Neutrophil (primary cell): ENCODE data around the gene KLK12.

ENCODE experiments used
- H3K27ac ChIP-seq: fragments of 200-600 bp; sonication (generic); 2 replicates; pipeline ENCODE4 v1.5.1; 2016; ENCODE audit warnings: mild to moderate bottlenecking, moderate library complexity
- H3K27me3 ChIP-seq: fragments of 200-600 bp; sonication (generic); 2 replicates; pipeline ENCODE4 v1.6.0; 2016; ENCODE audit warnings: mild to moderate bottlenecking
- H3K36me3 ChIP-seq: fragments of 200-600 bp; sonication (generic); 2 replicates; pipeline ENCODE4 v1.5.1; 2017
- H3K4me1 ChIP-seq, 2 experiments: fragments of 200-600 bp in 1 of 2; sonication (generic) in 1 of 2; 1 replicate in 1 of 2; 2 replicates in 1 of 2; pipeline versions ENCODE4 v1.5.1 to v1.6.1; 2013 to 2016; ENCODE audit warnings: low read depth in 1 of 2, low read length in 1 of 2, mild to moderate bottlenecking in 1 of 2, moderate library complexity in 1 of 2; ENCODE audit not compliant: control insufficient read depth in 1 of 2, insufficient read depth in 1 of 2
- H3K4me3 ChIP-seq, 2 experiments: fragments of 200-600 bp in 1 of 2; sonication (generic) in 1 of 2; 1 replicate in 1 of 2; 2 replicates in 1 of 2; pipeline ENCODE4 v1.5.1; 2013 to 2016; ENCODE audit warnings: low read depth in 1 of 2, low read length in 1 of 2, mild to moderate bottlenecking in 1 of 2, moderate library complexity in 1 of 2
- H3K9me3 ChIP-seq: fragments of 200-600 bp; sonication (generic); 2 replicates; pipeline ENCODE4 v1.5.1; 2016
- CTCF ChIP-seq: fragments of 200-600 bp; sonication (generic); IDR thresholded peaks from 2 replicates; pipeline ENCODE4 v1.5.1; 2016; ENCODE audit warnings: antibody characterized with exemption

KLK12 gene

GRCh38 chr19:51022526-51022925 is 12.3 kb downstream of the KLK12 start:
- Histone ChIP-seq H3K4me1 (peaks cover 0 to 10% of the 10 kb centered on the region in 2 experiments), H3K4me3 (no peak overlapping the region), H3K9me3 (no peaks in the 10 kb centered on the region), H3K36me3 (no peaks in the 10 kb centered on the region), H3K27ac (no peak overlapping the region), H3K27me3 (peaks cover 100% of the 10 kb centered on the region)
- TF ChIP-seq CTCF = no peak

- no peak overlapping the region for H3K27ac ChIP-seq
- no peak overlapping the region for H3K4me3 ChIP-seq
- H3K4me1 ChIP-seq = peaks cover 0 to 10% of the 10 kb centered on the region in 2 experiments
- no peak for TF ChIP-seq CTCF
- H3K9me3 ChIP-seq = no peaks in the 10 kb centered on the region
- no peaks in the 10 kb centered on the region for H3K36me3 ChIP-seq
- H3K27me3 ChIP-seq = peaks cover 100% of the 10 kb centered on the region
Observed at GRCh38 chr19:51020988-51021651, 13.7 kb downstream of the KLK12 start.

GRCh38 chr19:51019544-51019925 is 15.3 kb downstream of the KLK12 start, which contains the start of gene KLK10:
Gene KLK10 (minus strand): TSS chr19:51019709. CDS start chr19:51019130, 579 bp downstream.
- Histone ChIP-seq H3K9me3 (no peaks in the 10 kb centered on the region), H3K4me3 (peak within 1 kb of the TSS in 1 of 2 experiments; percentile 53), H3K4me1 (peaks cover 0 to 10% of the 10 kb centered on the region in 2 experiments), H3K27ac (no peak within 1 kb of the TSS), H3K27me3 (peaks cover 100% of the 10 kb centered on the region), H3K36me3 (no peaks in the 10 kb centered on the region)
- no peak for TF ChIP-seq CTCF

- Histone ChIP-seq H3K9me3 (no peaks in the 10 kb centered on the region), H3K36me3 (no peaks in the 10 kb centered on the region), H3K27ac (no peak overlapping the region), H3K4me1 (peaks cover 0 to 10% of the 10 kb centered on the region in 2 experiments), H3K27me3 (peaks cover 100% of the 10 kb centered on the region), H3K4me3 (peak overlapping the region in 1 of 2 experiments; percentile 53)
- no peak for TF ChIP-seq CTCF
Observed at GRCh38 chr19:51018745-51019543, 15.9 kb downstream of the KLK12 start.

GRCh38 chr19:51016798-51017683 is 17.8 kb downstream of the KLK12 start:
- Histone ChIP-seq H3K9me3 (no peaks in the 10 kb centered on the region), H3K36me3 (no peaks in the 10 kb centered on the region), H3K27me3 (peaks cover 83% of the 10 kb centered on the region), H3K4me3 (no peak overlapping the region), H3K27ac (no peak overlapping the region), H3K4me1 (peaks cover 0 to 10% of the 10 kb centered on the region in 2 experiments)
- TF ChIP-seq CTCF = peak; percentile 35
